ENCODE results near the gene STRN3. TPM values are rescaled to one million over a fixed set of nuclear protein-coding genes. Genes with fewer than 3 reads are reported as not detected.

STRN3 gene
- total RNA-seq, 1 experiment from 2014 or later, result 36.6 TPM

GRCh38 chr14:30864934-30865333 lies 161.2 kb downstream of the STRN3 start:
- intact Hi-C loops (cut with micrococcal nuclease), result no loop called here
- Mint-ChIP-seq H3K27me3 (ENCODE audit: insufficient read depth, unreplicated experiment) (peaks cover 24% of the 10 kb centered on the region), H3K4me1 (ENCODE audit: insufficient read depth, unreplicated experiment) (no peaks in the 10 kb centered on the region), H3K4me3 (ENCODE audit: unreplicated experiment) (no peak overlapping the region), H3K9me3 (ENCODE audit: unreplicated experiment) (no peaks in the 10 kb centered on the region), H3K27ac (ENCODE audit: low read depth, unreplicated experiment) (no peak overlapping the region), H3K36me3 (ENCODE audit: insufficient read depth, unreplicated experiment) (no peaks in the 10 kb centered on the region)
- POLR2A ChIA-PET, result interaction anchor here (1.6 kb wide), 1 partner anchor 15 kb away, joined by 9 read pairs; no protein-coding TSS in a partner anchor
- TF ChIP-seq CTCF (IDR thresholded peaks at IDR 0.05; ENCODE audit: unreplicated experiment), result no peak
- no TSS peak for BruUV-seq (replicated peaks)
- DNase-seq (ENCODE audit: unreplicated experiment), result no peak
- CTCF ChIA-PET, result no interaction called here

GRCh38 chr14:30861200-30861599 lies 165.0 kb downstream of the STRN3 start:
- H3K27me3 Mint-ChIP-seq (ENCODE audit: insufficient read depth, unreplicated experiment), result peaks cover 24% of the 10 kb centered on the region
- intact Hi-C loops (cut with micrococcal nuclease), result no loop called here
- no peaks in the 10 kb centered on the region for H3K36me3 Mint-ChIP-seq (ENCODE audit: insufficient read depth, unreplicated experiment)
- no peak overlapping the region for H3K4me3 Mint-ChIP-seq (ENCODE audit: unreplicated experiment)
- ChIA-PET POLR2A (no interaction called here), CTCF (no interaction called here)
- no peaks in the 10 kb centered on the region for H3K9me3 Mint-ChIP-seq (ENCODE audit: unreplicated experiment)
- no TSS peak for BruUV-seq (replicated peaks)
- DNase-seq (ENCODE audit: unreplicated experiment), result no peak
- TF ChIP-seq CTCF (IDR thresholded peaks at IDR 0.05; ENCODE audit: unreplicated experiment), result no peak
- H3K4me1 Mint-ChIP-seq (ENCODE audit: insufficient read depth, unreplicated experiment), result no peaks in the 10 kb centered on the region
- H3K27ac Mint-ChIP-seq (ENCODE audit: low read depth, unreplicated experiment), result no peak overlapping the region

GRCh38 chr14:30855345-30856037 lies 170.7 kb downstream of the STRN3 start:
- Mint-ChIP-seq H3K27me3 (ENCODE audit: insufficient read depth, unreplicated experiment) (no peaks in the 10 kb centered on the region), H3K4me3 (ENCODE audit: unreplicated experiment) (no peak overlapping the region), H3K9me3 (ENCODE audit: unreplicated experiment) (no peaks in the 10 kb centered on the region), H3K4me1 (ENCODE audit: insufficient read depth, unreplicated experiment) (no peaks in the 10 kb centered on the region), H3K36me3 (ENCODE audit: insufficient read depth, unreplicated experiment) (no peaks in the 10 kb centered on the region), H3K27ac (ENCODE audit: low read depth, unreplicated experiment) (no peak overlapping the region)
- ChIA-PET POLR2A (no interaction called here), CTCF (no interaction called here)
- TF ChIP-seq CTCF (IDR thresholded peaks at IDR 0.05; ENCODE audit: unreplicated experiment), result no peak
- no TSS peak for BruUV-seq (replicated peaks)
- intact Hi-C loops (cut with micrococcal nuclease), result no loop called here
- no peak for DNase-seq (ENCODE audit: unreplicated experiment)

- no peak overlapping the region for H3K27ac Mint-ChIP-seq (ENCODE audit: low read depth, unreplicated experiment)
- no peak overlapping the region for H3K4me3 Mint-ChIP-seq (ENCODE audit: unreplicated experiment)
- ChIA-PET CTCF (no interaction called here), POLR2A (interaction anchor here (0.6 kb wide), 1 partner anchor 134 kb away, joined by 4 read pairs; no protein-coding TSS in a partner anchor)
- TF ChIP-seq CTCF (IDR thresholded peaks at IDR 0.05; ENCODE audit: unreplicated experiment), result no peak
- no peak for DNase-seq (ENCODE audit: unreplicated experiment)
- intact Hi-C loops (cut with micrococcal nuclease), result no loop called here
- no TSS peak for BruUV-seq (replicated peaks)
- H3K4me1 Mint-ChIP-seq (ENCODE audit: insufficient read depth, unreplicated experiment), result no peaks in the 10 kb centered on the region
- H3K9me3 Mint-ChIP-seq (ENCODE audit: unreplicated experiment), result no peaks in the 10 kb centered on the region
- no peaks in the 10 kb centered on the region for H3K36me3 Mint-ChIP-seq (ENCODE audit: insufficient read depth, unreplicated experiment)
- no peaks in the 10 kb centered on the region for H3K27me3 Mint-ChIP-seq (ENCODE audit: insufficient read depth, unreplicated experiment)
Observed at GRCh38 chr14:30854492-30854891, 171.7 kb downstream of the STRN3 start.

Measured in MCF 10A (cell line).